ENCODE measurements around the gene CORO2B. TPM values are rescaled to one million over a fixed set of nuclear protein-coding genes. Genes with fewer than 3 reads are reported as not detected.
A peak's percentile ranks its signal among the peaks of the same experiment; 100 is the strongest.

Gene CORO2B
- total RNA-seq, 1 donor from 2014 or later: 3.9 TPM

- peak overlapping the region; percentile 39 for H3K27ac Mint-ChIP-seq
- no peaks in the 10 kb centered on the region for H3K27me3 Mint-ChIP-seq
- no peak overlapping the region for H3K4me3 Mint-ChIP-seq
Observed at GRCh38 chr15:68730471-68730919, 151.7 kb downstream of the CORO2B start.

GRCh38 chr15:68730976-68731897 lies 152.4 kb downstream of the CORO2B start:
- Mint-ChIP-seq H3K27ac (peak overlapping the region; percentile 39), H3K9me3 (no peaks in the 10 kb centered on the region), H3K4me3 (no peak overlapping the region), H3K4me1 (ENCODE audit: unreplicated experiment) (peaks cover 18% of the 10 kb centered on the region), H3K27me3 (no peaks in the 10 kb centered on the region), H3K36me3 (no peaks in the 10 kb centered on the region)
- no peak for TF ChIP-seq CTCF (conservative IDR thresholded peaks at IDR 0.05)
- DNase-seq (ENCODE audit: extremely low spot score, unreplicated experiment): no peak

More at GRCh38 chr15:68730471-68730919, 151.7 kb downstream of the CORO2B start:
- no peak for DNase-seq (ENCODE audit: extremely low spot score, unreplicated experiment)
- TF ChIP-seq CTCF (conservative IDR thresholded peaks at IDR 0.05): peak; percentile 71
- Mint-ChIP-seq H3K4me1 (ENCODE audit: unreplicated experiment) (peaks cover 18% of the 10 kb centered on the region), H3K36me3 (no peaks in the 10 kb centered on the region), H3K9me3 (no peaks in the 10 kb centered on the region)

GRCh38 chr15:68732451-68732850 lies 153.7 kb downstream of the CORO2B start:
- no peak for TF ChIP-seq CTCF (conservative IDR thresholded peaks at IDR 0.05)
- no peaks in the 10 kb centered on the region for H3K27me3 Mint-ChIP-seq
- no peaks in the 10 kb centered on the region for H3K9me3 Mint-ChIP-seq
- H3K4me3 Mint-ChIP-seq: no peak overlapping the region
- no peak overlapping the region for H3K27ac Mint-ChIP-seq
- peaks cover 18% of the 10 kb centered on the region for H3K4me1 Mint-ChIP-seq (ENCODE audit: unreplicated experiment)
- no peak for DNase-seq (ENCODE audit: extremely low spot score, unreplicated experiment)
- H3K36me3 Mint-ChIP-seq: no peaks in the 10 kb centered on the region

GRCh38 chr15:68733666-68734065 lies 154.9 kb downstream of the CORO2B start:
- no peak for TF ChIP-seq CTCF (conservative IDR thresholded peaks at IDR 0.05)
- Mint-ChIP-seq H3K27ac (no peak overlapping the region), H3K36me3 (no peaks in the 10 kb centered on the region), H3K27me3 (no peaks in the 10 kb centered on the region), H3K4me1 (ENCODE audit: unreplicated experiment) (peaks cover 18% of the 10 kb centered on the region), H3K4me3 (no peak overlapping the region), H3K9me3 (no peaks in the 10 kb centered on the region)
- DNase-seq (ENCODE audit: extremely low spot score, unreplicated experiment): no peak

- DNase-seq (ENCODE audit: extremely low spot score, unreplicated experiment): no peak
- peak overlapping the region; percentile 25 for H3K27ac Mint-ChIP-seq
- H3K27me3 Mint-ChIP-seq: no peaks in the 10 kb centered on the region
- peaks cover 18% of the 10 kb centered on the region for H3K4me1 Mint-ChIP-seq (ENCODE audit: unreplicated experiment)
- TF ChIP-seq CTCF (conservative IDR thresholded peaks at IDR 0.05): no peak
- H3K36me3 Mint-ChIP-seq: no peaks in the 10 kb centered on the region
- no peaks in the 10 kb centered on the region for H3K9me3 Mint-ChIP-seq
- H3K4me3 Mint-ChIP-seq: no peak overlapping the region
Observed at GRCh38 chr15:68734352-68734751, 155.6 kb downstream of the CORO2B start.

Data from type B pancreatic cell (in vitro differentiated cells).